Adipocyte (in vitro differentiated cells): Measurements from ENCODE around the gene HCAR3.
A peak's percentile ranks its signal among the peaks of the same experiment; 100 is the strongest.
"Not testable (repeated sequence)": the region's sequence is repeated elsewhere in the genome, so short reads cannot be mapped to it uniquely, and the experiment has no call there.

Experiments
- DNase-seq: peaks from one replicate; pipeline ENCODE4 v3.0.0-alpha.2; 2015; ENCODE audit warnings: low read depth
- H3K27me3 ChIP-seq: replicated peaks from 2 replicates; pipeline ENCODE4 v1.7.0; 2013; ENCODE audit warnings: mild to moderate bottlenecking, low read length, moderate library complexity; ENCODE audit not compliant: control insufficient read depth, insufficient read depth
- H3K36me3 ChIP-seq: 2 replicates; pipeline ENCODE4 v1.7.0; 2013; ENCODE audit warnings: low read length, mild to moderate bottlenecking, moderate library complexity; ENCODE audit not compliant: control insufficient read depth, insufficient read depth, severe bottlenecking
- H3K4me1 ChIP-seq: 2 replicates; pipeline ENCODE4 v1.7.0; 2013; ENCODE audit warnings: mild to moderate bottlenecking, low read length, moderate library complexity; ENCODE audit not compliant: control insufficient read depth, insufficient read depth
- H3K4me3 ChIP-seq: 2 replicates; pipeline ENCODE4 v1.7.0; 2013; ENCODE audit warnings: mild to moderate bottlenecking, low read length, moderate library complexity
- H3K9ac ChIP-seq: 2 replicates; pipeline ENCODE4 v1.7.0; 2013; ENCODE audit warnings: mild to moderate bottlenecking, low read length, moderate library complexity
- H3K9me3 ChIP-seq: 2 replicates; pipeline ENCODE4 v1.7.0; 2013; ENCODE audit warnings: mild to moderate bottlenecking, low read length, moderate library complexity; ENCODE audit not compliant: control insufficient read depth

HCAR3 gene

GRCh38 chr12:122738571-122738970, 22.0 kb upstream of the HCAR3 start:
- Histone ChIP-seq H3K4me1 (no peaks in the 10 kb centered on the region), H3K27me3 (no peaks in the 10 kb centered on the region), H3K9ac (no peak overlapping the region), H3K36me3 (no peaks in the 10 kb centered on the region), H3K9me3 (no peaks in the 10 kb centered on the region), H3K4me3 (no peak overlapping the region)
- no peak for DNase-seq

- no peak for DNase-seq
- Histone ChIP-seq H3K4me3 (no peak overlapping the region), H3K9me3 (no peaks in the 10 kb centered on the region), H3K27me3 (peaks cover 2% of the 10 kb centered on the region), H3K9ac (no peak overlapping the region), H3K36me3 (no peaks in the 10 kb centered on the region), H3K4me1 (peaks cover 21% of the 10 kb centered on the region)
Observed at GRCh38 chr12:122732611-122733010, 16.0 kb upstream of the HCAR3 start.

GRCh38 chr12:122732170-122732569, 15.6 kb upstream of the HCAR3 start:
- H3K9ac ChIP-seq: no peak overlapping the region
- no peaks in the 10 kb centered on the region for H3K9me3 ChIP-seq
- no peak for DNase-seq
- no peak overlapping the region for H3K4me3 ChIP-seq
- peaks cover 2% of the 10 kb centered on the region for H3K27me3 ChIP-seq
- no peaks in the 10 kb centered on the region for H3K36me3 ChIP-seq
- H3K4me1 ChIP-seq: peaks cover 21% of the 10 kb centered on the region

GRCh38 chr12:122730215-122731014, 13.8 kb upstream of the HCAR3 start, which contains the start of gene HCAR1:
TSS of gene HCAR1 (minus strand) at chr12:122730844. CDS start at chr12:122730339, 505 bp downstream.
- DNase-seq: peak; percentile 29
- no peaks in the 10 kb centered on the region for H3K36me3 ChIP-seq

GRCh38 chr12:122729583-122730214, 13.1 kb upstream of the HCAR3 start:
- DNase-seq: no peak
- Histone ChIP-seq H3K4me3 (peak overlapping the region; percentile 80), H3K4me1 (peaks cover 21% of the 10 kb centered on the region), H3K9ac (peak overlapping the region; percentile 79), H3K36me3 (no peaks in the 10 kb centered on the region), H3K9me3 (no peaks in the 10 kb centered on the region), H3K27me3 (peaks cover 2% of the 10 kb centered on the region)

More at GRCh38 chr12:122730215-122731014, 13.8 kb upstream of the HCAR3 start, which contains the start of gene HCAR1:
- H3K4me3 ChIP-seq: peak within 1 kb of the TSS; percentile 80
- peaks cover 21% of the 10 kb centered on the region for H3K4me1 ChIP-seq
- peak within 1 kb of the TSS; percentile 79 for H3K9ac ChIP-seq
- peaks cover 2% of the 10 kb centered on the region for H3K27me3 ChIP-seq
- H3K9me3 ChIP-seq: no peaks in the 10 kb centered on the region

GRCh38 chr12:122726080-122726558, 9.5 kb upstream of the HCAR3 start:
- no peak for DNase-seq
- Histone ChIP-seq H3K36me3 (no peaks in the 10 kb centered on the region), H3K9ac (no peak overlapping the region), H3K4me3 (no peak overlapping the region), H3K9me3 (no peaks in the 10 kb centered on the region), H3K27me3 (peaks cover 2% of the 10 kb centered on the region), H3K4me1 (peaks cover 20% of the 10 kb centered on the region)

GRCh38 chr12:122725452-122726079, 9.0 kb upstream of the HCAR3 start:
- Histone ChIP-seq H3K4me3 (no peak overlapping the region), H3K9me3 (no peaks in the 10 kb centered on the region), H3K9ac (no peak overlapping the region), H3K36me3 (no peaks in the 10 kb centered on the region), H3K27me3 (peaks cover 2% of the 10 kb centered on the region), H3K4me1 (peaks cover 14% of the 10 kb centered on the region)
- no peak for DNase-seq

- no peak overlapping the region for H3K9ac ChIP-seq
- no peaks in the 10 kb centered on the region for H3K36me3 ChIP-seq
- DNase-seq: no peak
- H3K4me3 ChIP-seq: no peak overlapping the region
- H3K4me1 ChIP-seq: peaks cover 11% of the 10 kb centered on the region
- H3K27me3 ChIP-seq: no peaks in the 10 kb centered on the region
- no peaks in the 10 kb centered on the region for H3K9me3 ChIP-seq
Observed at GRCh38 chr12:122724641-122725243, 8.1 kb upstream of the HCAR3 start.

- Histone ChIP-seq H3K36me3 (no peaks in the 10 kb centered on the region), H3K27me3 (no peaks in the 10 kb centered on the region), H3K4me1 (peaks cover 5% of the 10 kb centered on the region), H3K4me3 (no peak overlapping the region), H3K9ac (no peak overlapping the region), H3K9me3 (no peaks in the 10 kb centered on the region)
- no peak for DNase-seq
Observed at GRCh38 chr12:122722387-122722786, 5.8 kb upstream of the HCAR3 start.

GRCh38 chr12:122721057-122721545, 4.5 kb upstream of the HCAR3 start:
- H3K36me3 ChIP-seq: no peaks in the 10 kb centered on the region
- H3K4me1 ChIP-seq: peaks cover 12% of the 10 kb centered on the region
- no peak overlapping the region for H3K4me3 ChIP-seq
- no peak overlapping the region for H3K9ac ChIP-seq
- DNase-seq: no peak
- H3K27me3 ChIP-seq: no peaks in the 10 kb centered on the region
- H3K9me3 ChIP-seq: no peaks in the 10 kb centered on the region

- Histone ChIP-seq H3K9ac (peak overlapping the region; percentile 73), H3K4me1 (peaks cover 18% of the 10 kb centered on the region)
- not testable (repeated sequence) for H3K4me3 ChIP-seq, DNase-seq, H3K27me3 ChIP-seq, H3K36me3 ChIP-seq, H3K9me3 ChIP-seq
Observed at GRCh38 chr12:122715211-122715610, 1.4 kb downstream of the HCAR3 start.
